WTC11 (cell line): ENCODE results near the gene LRRC2.

ENCODE experiments used
- ETV6 ChIP-seq: sonication (generic); formaldehyde crosslinking; IDR thresholded peaks from 2 replicates; pipeline ENCODE4 v1.8.1; 2022; ENCODE audit warnings: mild to moderate bottlenecking, missing genetic modification reagents
- FOXK1 ChIP-seq: sonication (generic); formaldehyde crosslinking; IDR thresholded peaks from 2 replicates; pipeline ENCODE4 v1.8.0; 2022; ENCODE audit warnings: mild to moderate bottlenecking, moderate library complexity, missing genetic modification reagents
- SP1 ChIP-seq: sonication (generic); formaldehyde crosslinking; conservative IDR thresholded peaks from 2 replicates; pipeline ENCODE4 v1.8.1; 2022; ENCODE audit warnings: missing genetic modification reagents
- TCF7 ChIP-seq: sonication (generic); formaldehyde crosslinking; IDR thresholded peaks from 2 replicates; pipeline ENCODE4 v1.8.0; 2022; ENCODE audit warnings: mild to moderate bottlenecking, low read depth, missing genetic modification reagents, moderate library complexity
- TF ChIP-seq, protein P1 (sequence below): sonication (generic); formaldehyde crosslinking; conservative IDR thresholded peaks from 2 replicates; pipeline ENCODE4 v1.8.1; 2022; ENCODE audit warnings: mild to moderate bottlenecking, missing genetic modification reagents
- TF ChIP-seq, protein P2 (sequence below): sonication (generic); formaldehyde crosslinking; IDR thresholded peaks from 2 replicates; pipeline ENCODE4 v1.8.1; 2022; ENCODE audit warnings: mild to moderate bottlenecking, missing genetic modification reagents, moderate library complexity, borderline replicate concordance
- TF ChIP-seq, protein P3 (sequence below): fragments of 200-600 bp; IDR thresholded peaks from 2 replicates; pipeline ENCODE4 v1.8.0; 2022; ENCODE audit warnings: antibody characterized with exemption
- TF ChIP-seq, protein P4 (sequence below): sonication (generic); formaldehyde crosslinking; IDR thresholded peaks from 2 replicates; pipeline ENCODE4 v1.8.0; 2023; ENCODE audit warnings: missing genetic modification reagents
- TF ChIP-seq, protein P5 (sequence below): sonication (generic); formaldehyde crosslinking; IDR thresholded peaks from 2 replicates; pipeline ENCODE4 v1.8.1; 2022; ENCODE audit warnings: mild to moderate bottlenecking, moderate library complexity, missing genetic modification reagents
- TF ChIP-seq, protein P6 (sequence below): sonication (generic); formaldehyde crosslinking; IDR thresholded peaks from 2 replicates; pipeline ENCODE4 v1.8.1; 2023; ENCODE audit warnings: mild to moderate bottlenecking, moderate library complexity, missing genetic modification reagents

- TF ChIP-seq, protein P1, sequence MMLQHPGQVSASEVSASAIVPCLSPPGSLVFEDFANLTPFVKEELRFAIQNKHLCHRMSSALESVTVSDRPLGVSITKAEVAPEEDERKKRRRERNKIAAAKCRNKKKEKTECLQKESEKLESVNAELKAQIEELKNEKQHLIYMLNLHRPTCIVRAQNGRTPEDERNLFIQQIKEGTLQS (CRISPR knock-in tag), result no peak
- TF ChIP-seq, protein P2, sequence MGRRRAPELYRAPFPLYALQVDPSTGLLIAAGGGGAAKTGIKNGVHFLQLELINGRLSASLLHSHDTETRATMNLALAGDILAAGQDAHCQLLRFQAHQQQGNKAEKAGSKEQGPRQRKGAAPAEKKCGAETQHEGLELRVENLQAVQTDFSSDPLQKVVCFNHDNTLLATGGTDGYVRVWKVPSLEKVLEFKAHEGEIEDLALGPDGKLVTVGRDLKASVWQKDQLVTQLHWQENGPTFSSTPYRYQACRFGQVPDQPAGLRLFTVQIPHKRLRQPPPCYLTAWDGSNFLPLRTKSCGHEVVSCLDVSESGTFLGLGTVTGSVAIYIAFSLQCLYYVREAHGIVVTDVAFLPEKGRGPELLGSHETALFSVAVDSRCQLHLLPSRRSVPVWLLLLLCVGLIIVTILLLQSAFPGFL (CRISPR knock-in tag), result no peak
- TF ChIP-seq, protein P3, sequence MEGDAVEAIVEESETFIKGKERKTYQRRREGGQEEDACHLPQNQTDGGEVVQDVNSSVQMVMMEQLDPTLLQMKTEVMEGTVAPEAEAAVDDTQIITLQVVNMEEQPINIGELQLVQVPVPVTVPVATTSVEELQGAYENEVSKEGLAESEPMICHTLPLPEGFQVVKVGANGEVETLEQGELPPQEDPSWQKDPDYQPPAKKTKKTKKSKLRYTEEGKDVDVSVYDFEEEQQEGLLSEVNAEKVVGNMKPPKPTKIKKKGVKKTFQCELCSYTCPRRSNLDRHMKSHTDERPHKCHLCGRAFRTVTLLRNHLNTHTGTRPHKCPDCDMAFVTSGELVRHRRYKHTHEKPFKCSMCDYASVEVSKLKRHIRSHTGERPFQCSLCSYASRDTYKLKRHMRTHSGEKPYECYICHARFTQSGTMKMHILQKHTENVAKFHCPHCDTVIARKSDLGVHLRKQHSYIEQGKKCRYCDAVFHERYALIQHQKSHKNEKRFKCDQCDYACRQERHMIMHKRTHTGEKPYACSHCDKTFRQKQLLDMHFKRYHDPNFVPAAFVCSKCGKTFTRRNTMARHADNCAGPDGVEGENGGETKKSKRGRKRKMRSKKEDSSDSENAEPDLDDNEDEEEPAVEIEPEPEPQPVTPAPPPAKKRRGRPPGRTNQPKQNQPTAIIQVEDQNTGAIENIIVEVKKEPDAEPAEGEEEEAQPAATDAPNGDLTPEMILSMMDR, result no peak
- TF ChIP-seq, protein P4, sequence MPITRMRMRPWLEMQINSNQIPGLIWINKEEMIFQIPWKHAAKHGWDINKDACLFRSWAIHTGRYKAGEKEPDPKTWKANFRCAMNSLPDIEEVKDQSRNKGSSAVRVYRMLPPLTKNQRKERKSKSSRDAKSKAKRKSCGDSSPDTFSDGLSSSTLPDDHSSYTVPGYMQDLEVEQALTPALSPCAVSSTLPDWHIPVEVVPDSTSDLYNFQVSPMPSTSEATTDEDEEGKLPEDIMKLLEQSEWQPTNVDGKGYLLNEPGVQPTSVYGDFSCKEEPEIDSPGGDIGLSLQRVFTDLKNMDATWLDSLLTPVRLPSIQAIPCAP (CRISPR knock-in tag), result no peak
- TF ChIP-seq TCF7 (CRISPR knock-in tag) (no peak), FOXK1 (CRISPR knock-in tag) (no peak), ETV6 (no peak), SP1 (CRISPR knock-in tag) (no peak)
- TF ChIP-seq, protein P5, sequence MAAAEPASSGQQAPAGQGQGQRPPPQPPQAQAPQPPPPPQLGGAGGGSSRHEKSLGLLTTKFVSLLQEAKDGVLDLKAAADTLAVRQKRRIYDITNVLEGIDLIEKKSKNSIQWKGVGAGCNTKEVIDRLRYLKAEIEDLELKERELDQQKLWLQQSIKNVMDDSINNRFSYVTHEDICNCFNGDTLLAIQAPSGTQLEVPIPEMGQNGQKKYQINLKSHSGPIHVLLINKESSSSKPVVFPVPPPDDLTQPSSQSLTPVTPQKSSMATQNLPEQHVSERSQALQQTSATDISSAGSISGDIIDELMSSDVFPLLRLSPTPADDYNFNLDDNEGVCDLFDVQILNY (CRISPR knock-in tag), result no peak
- TF ChIP-seq, protein P6, sequence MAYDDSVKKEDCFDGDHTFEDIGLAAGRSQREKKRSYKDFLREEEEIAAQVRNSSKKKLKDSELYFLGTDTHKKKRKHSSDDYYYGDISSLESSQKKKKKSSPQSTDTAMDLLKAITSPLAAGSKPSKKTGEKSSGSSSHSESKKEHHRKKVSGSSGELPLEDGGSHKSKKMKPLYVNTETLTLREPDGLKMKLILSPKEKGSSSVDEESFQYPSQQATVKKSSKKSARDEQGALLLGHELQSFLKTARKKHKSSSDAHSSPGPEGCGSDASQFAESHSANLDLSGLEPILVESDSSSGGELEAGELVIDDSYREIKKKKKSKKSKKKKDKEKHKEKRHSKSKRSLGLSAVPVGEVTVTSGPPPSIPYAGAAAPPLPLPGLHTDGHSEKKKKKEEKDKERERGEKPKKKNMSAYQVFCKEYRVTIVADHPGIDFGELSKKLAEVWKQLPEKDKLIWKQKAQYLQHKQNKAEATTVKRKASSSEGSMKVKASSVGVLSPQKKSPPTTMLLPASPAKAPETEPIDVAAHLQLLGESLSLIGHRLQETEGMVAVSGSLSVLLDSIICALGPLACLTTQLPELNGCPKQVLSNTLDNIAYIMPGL (CRISPR knock-in tag), result no peak
Measured at GRCh38 chr3:46466871-46467403, 99.2 kb downstream of the LRRC2 start.
